ENCODE measurements around the gene MISP. TPM values are rescaled to one million over a fixed set of nuclear protein-coding genes. Genes with fewer than 3 reads are reported as not detected.
"Not testable (repeated sequence)": the region's sequence is repeated elsewhere in the genome, so short reads cannot be mapped to it uniquely, and the experiment has no call there.

Gene MISP
- total RNA-seq, 2 experiments from 2014 or later = not detected

GRCh38 chr19:728011-728410 is 22.9 kb upstream of the MISP start:
- peaks cover 7% of the 10 kb centered on the region for H3K4me1 Mint-ChIP-seq (ENCODE audit: low read depth)
- no peak for ATAC-seq
- H3K36me3 Mint-ChIP-seq (ENCODE audit: low read depth) = no peaks in the 10 kb centered on the region
- no peaks in the 10 kb centered on the region for H3K27me3 Mint-ChIP-seq (ENCODE audit: low read depth)
- no peak overlapping the region for H3K27ac Mint-ChIP-seq
- H3K9me3 Mint-ChIP-seq (ENCODE audit: insufficient read depth) = no peaks in the 10 kb centered on the region
- no peak overlapping the region for H3K4me3 Mint-ChIP-seq
- ChIA-PET CTCF (no interaction called here), POLR2A (no interaction called here)
- DNase-seq = no peak

GRCh38 chr19:729564-729963 is 21.3 kb upstream of the MISP start:
- H3K36me3 Mint-ChIP-seq (ENCODE audit: low read depth); H3K4me3 Mint-ChIP-seq; DNase-seq; CTCF ChIA-PET; H3K9me3 Mint-ChIP-seq (ENCODE audit: insufficient read depth); POLR2A ChIA-PET; H3K27ac Mint-ChIP-seq; ATAC-seq; H3K27me3 Mint-ChIP-seq (ENCODE audit: low read depth): not testable (repeated sequence)
- H3K4me1 Mint-ChIP-seq (ENCODE audit: low read depth) = peaks cover 16% of the 10 kb centered on the region

GRCh38 chr19:729965-730668 is 20.8 kb upstream of the MISP start:
- ATAC-seq (no peak), DNase-seq (no peak)
- no peak overlapping the region for H3K4me3 Mint-ChIP-seq
- peaks cover 16% of the 10 kb centered on the region for H3K4me1 Mint-ChIP-seq (ENCODE audit: low read depth)
- no peak overlapping the region for H3K27ac Mint-ChIP-seq
- H3K9me3 Mint-ChIP-seq (ENCODE audit: insufficient read depth) = no peaks in the 10 kb centered on the region
- H3K36me3 Mint-ChIP-seq (ENCODE audit: low read depth) = no peaks in the 10 kb centered on the region
- CTCF ChIA-PET = no interaction called here
- POLR2A ChIA-PET = no interaction called here
- peaks cover 2% of the 10 kb centered on the region for H3K27me3 Mint-ChIP-seq (ENCODE audit: low read depth)

GRCh38 chr19:731000-731399 is 19.9 kb upstream of the MISP start:
- POLR2A ChIA-PET = no interaction called here
- CTCF ChIA-PET = no interaction called here
- Mint-ChIP-seq H3K27me3 (ENCODE audit: low read depth) (peaks cover 2% of the 10 kb centered on the region), H3K9me3 (ENCODE audit: insufficient read depth) (no peaks in the 10 kb centered on the region), H3K27ac (no peak overlapping the region), H3K4me3 (no peak overlapping the region), H3K36me3 (ENCODE audit: low read depth) (no peaks in the 10 kb centered on the region), H3K4me1 (ENCODE audit: low read depth) (peaks cover 16% of the 10 kb centered on the region)
- ATAC-seq = no peak
- DNase-seq = no peak

- no peak overlapping the region for H3K4me3 Mint-ChIP-seq
- DNase-seq = no peak
- no peak for ATAC-seq
- CTCF ChIA-PET = interaction anchor here (1.2 kb wide), 1 partner anchor 23 kb away, joined by 3 read pairs; no protein-coding TSS in a partner anchor
- peaks cover 2% of the 10 kb centered on the region for H3K27me3 Mint-ChIP-seq (ENCODE audit: low read depth)
- no peak overlapping the region for H3K27ac Mint-ChIP-seq
- POLR2A ChIA-PET = no interaction called here
- no peaks in the 10 kb centered on the region for H3K36me3 Mint-ChIP-seq (ENCODE audit: low read depth)
- peaks cover 16% of the 10 kb centered on the region for H3K4me1 Mint-ChIP-seq (ENCODE audit: low read depth)
- no peaks in the 10 kb centered on the region for H3K9me3 Mint-ChIP-seq (ENCODE audit: insufficient read depth)
Measured at GRCh38 chr19:732148-733069, 18.5 kb upstream of the MISP start.

- Mint-ChIP-seq H3K4me1 (ENCODE audit: low read depth) (peaks cover 16% of the 10 kb centered on the region), H3K27ac (no peak overlapping the region), H3K9me3 (ENCODE audit: insufficient read depth) (no peaks in the 10 kb centered on the region), H3K36me3 (ENCODE audit: low read depth) (no peaks in the 10 kb centered on the region), H3K4me3 (no peak overlapping the region), H3K27me3 (ENCODE audit: low read depth) (peaks cover 2% of the 10 kb centered on the region)
- POLR2A ChIA-PET = interaction anchor here (0.6 to 1.0 kb wide), 3 partner anchors 42 to 151 kb away, joined by 3 to 7 read pairs (median 3); no protein-coding TSS in a partner anchor
- DNase-seq (no peak), ATAC-seq (no peak)
- CTCF ChIA-PET = interaction anchor here (0.6 to 1.4 kb wide), 12 partner anchors 11 to 228 kb away, joined by 3 to 14 read pairs (median 4); partner anchors contain the start of gene RNF126
Measured at GRCh38 chr19:734716-735115, 16.2 kb upstream of the MISP start.

- Mint-ChIP-seq H3K9me3 (ENCODE audit: insufficient read depth) (no peaks in the 10 kb centered on the region), H3K27ac (no peak overlapping the region), H3K36me3 (ENCODE audit: low read depth) (no peaks in the 10 kb centered on the region), H3K4me1 (ENCODE audit: low read depth) (peaks cover 16% of the 10 kb centered on the region), H3K4me3 (no peak overlapping the region), H3K27me3 (ENCODE audit: low read depth) (peaks cover 2% of the 10 kb centered on the region)
- ChIA-PET CTCF (no interaction called here), POLR2A (no interaction called here)
- DNase-seq = no peak
- no peak for ATAC-seq
Measured at GRCh38 chr19:736125-736524, 14.8 kb upstream of the MISP start.

GRCh38 chr19:737591-738093 is 13.3 kb upstream of the MISP start:
- no peaks in the 10 kb centered on the region for H3K36me3 Mint-ChIP-seq (ENCODE audit: low read depth)
- H3K27me3 Mint-ChIP-seq (ENCODE audit: low read depth) = peaks cover 2% of the 10 kb centered on the region
- DNase-seq (peak; percentile 65), ATAC-seq (peak; percentile 59)
- H3K4me1 Mint-ChIP-seq (ENCODE audit: low read depth) = peaks cover 11% of the 10 kb centered on the region
- no peak overlapping the region for H3K27ac Mint-ChIP-seq
- H3K4me3 Mint-ChIP-seq = no peak overlapping the region
- CTCF ChIA-PET = interaction anchor here (0.8 kb wide), 1 partner anchor 74 kb away, joined by 3 read pairs; the partner anchor contains the start of gene RNF126
- POLR2A ChIA-PET = no interaction called here
- no peaks in the 10 kb centered on the region for H3K9me3 Mint-ChIP-seq (ENCODE audit: insufficient read depth)

GRCh38 chr19:738509-739128 is 12.3 kb upstream of the MISP start:
- ATAC-seq (no peak), DNase-seq (no peak)
- no peak overlapping the region for H3K27ac Mint-ChIP-seq
- peaks cover 4% of the 10 kb centered on the region for H3K4me1 Mint-ChIP-seq (ENCODE audit: low read depth)
- ChIA-PET CTCF (no interaction called here), POLR2A (no interaction called here)
- H3K36me3 Mint-ChIP-seq (ENCODE audit: low read depth) = no peaks in the 10 kb centered on the region
- H3K27me3 Mint-ChIP-seq (ENCODE audit: low read depth) = peaks cover 2% of the 10 kb centered on the region
- H3K9me3 Mint-ChIP-seq (ENCODE audit: insufficient read depth) = no peaks in the 10 kb centered on the region
- no peak overlapping the region for H3K4me3 Mint-ChIP-seq

GRCh38 chr19:739998-740715 is 10.8 kb upstream of the MISP start:
- Mint-ChIP-seq H3K9me3 (ENCODE audit: insufficient read depth) (no peaks in the 10 kb centered on the region), H3K27me3 (ENCODE audit: low read depth) (no peaks in the 10 kb centered on the region), H3K27ac (no peak overlapping the region), H3K4me3 (no peak overlapping the region), H3K36me3 (ENCODE audit: low read depth) (no peaks in the 10 kb centered on the region), H3K4me1 (ENCODE audit: low read depth) (no peaks in the 10 kb centered on the region)
- no peak for DNase-seq
- ChIA-PET POLR2A (interaction anchor here (1.1 kb wide), 1 partner anchor 21 kb away, joined by 4 read pairs; no protein-coding TSS in a partner anchor), CTCF (interaction anchor here (0.7 to 0.9 kb wide), 2 partner anchors 60 to 83 kb away, joined by 3 to 4 read pairs; no protein-coding TSS in a partner anchor)
- ATAC-seq = no peak

- H3K27ac Mint-ChIP-seq; POLR2A ChIA-PET; H3K4me1 Mint-ChIP-seq (ENCODE audit: low read depth); DNase-seq; ATAC-seq; H3K9me3 Mint-ChIP-seq (ENCODE audit: insufficient read depth); H3K27me3 Mint-ChIP-seq (ENCODE audit: low read depth); H3K4me3 Mint-ChIP-seq; H3K36me3 Mint-ChIP-seq (ENCODE audit: low read depth): not testable (repeated sequence)
- CTCF ChIA-PET = interaction anchor here (0.7 kb wide), 1 partner anchor 83 kb away, joined by 4 read pairs; no protein-coding TSS in a partner anchor
Measured at GRCh38 chr19:740816-741505, 10.0 kb upstream of the MISP start.
